GM18505 (cell line): ENCODE results near the gene F11R.
"Not testable (repeated sequence)": the region's sequence is repeated elsewhere in the genome, so short reads cannot be mapped to it uniquely, and the experiment has no call there.

Source experiments
- ATAC-seq: cut with Tn5 transposase; IDR thresholded peaks from one replicate; pipeline ENCODE4 v1.9.1; 2021; ENCODE audit not compliant: unreplicated experiment
- POLR2A ChIP-seq: IDR thresholded peaks from 4 replicates; pipeline ENCODE4 v1.6.1; 2011; ENCODE audit warnings: borderline replicate concordance; ENCODE audit not compliant: insufficient read depth, insufficient read length; ENCODE audit errors: extremely low read depth

F11R gene

GRCh38 chr1:160949881-160950280, 71.1 kb downstream of the F11R start:
- no peak for TF ChIP-seq POLR2A
- no peak for ATAC-seq

- ATAC-seq, result not testable (repeated sequence)
Observed at GRCh38 chr1:160949216-160949880, 71.6 kb downstream of the F11R start.

GRCh38 chr1:160947174-160947759, 73.7 kb downstream of the F11R start:
- ATAC-seq, result not testable (repeated sequence)

DNA sequence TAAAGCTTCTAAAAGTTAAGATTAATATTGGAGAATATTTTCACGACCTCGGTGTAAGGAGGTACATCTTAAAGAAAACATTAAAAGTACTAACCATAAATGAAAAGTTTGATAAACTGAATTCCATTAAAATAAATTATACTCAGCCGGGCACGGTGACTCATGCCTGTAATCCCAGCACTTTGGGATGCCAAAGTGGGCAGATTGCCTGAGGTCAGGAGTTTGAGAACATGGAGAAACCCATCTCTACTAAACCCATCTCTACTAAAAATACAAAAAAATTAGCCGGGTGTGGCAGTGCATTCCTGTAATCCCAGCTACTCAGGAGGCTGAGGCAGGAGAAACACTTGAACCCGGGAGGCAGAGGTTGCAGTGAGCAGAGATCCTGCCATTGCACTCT, 75.1 kb downstream of the F11R start:
- not testable (repeated sequence) for ATAC-seq
